Fibroblast of lung (primary cell): ENCODE data around the gene VPS35. TPM values are rescaled to one million over a fixed set of nuclear protein-coding genes. Genes with fewer than 3 reads are reported as not detected.
A peak's percentile ranks its signal among the peaks of the same experiment; 100 is the strongest.

Experiments
- DNase-seq, 2 donors: peaks; one replicate each; pipeline versions ENCODE4 v3.0.0 to v3.0.0-alpha.2; 2010; ENCODE audit warnings: low read depth in 2 of 2
- H2AFZ ChIP-seq: 2 replicates; pipeline ENCODE4 v1.5.1; 2012; ENCODE audit warnings: low read length, control low read depth, inconsistent platforms
- H3K27ac ChIP-seq: 2 replicates; pipeline ENCODE4 v1.5.1; 2011; ENCODE audit warnings: low read length, control low read depth; ENCODE audit not compliant: insufficient read depth
- H3K27me3 ChIP-seq: 2 replicates; pipeline ENCODE4 v1.5.1; 2011; ENCODE audit warnings: mild to moderate bottlenecking, low read length; ENCODE audit not compliant: control insufficient read depth, insufficient read depth
- H3K36me3 ChIP-seq: 2 replicates; pipeline ENCODE4 v1.5.1; 2011; ENCODE audit warnings: low read length; ENCODE audit not compliant: control insufficient read depth, insufficient read depth
- H3K4me1 ChIP-seq: 2 replicates; pipeline ENCODE4 v1.5.1; 2011; ENCODE audit warnings: low read length; ENCODE audit not compliant: control insufficient read depth, insufficient read depth; ENCODE audit errors: extremely low read depth
- H3K4me2 ChIP-seq: 2 replicates; pipeline ENCODE4 v1.5.1; 2011; ENCODE audit warnings: low read length, control low read depth; ENCODE audit not compliant: insufficient read depth; ENCODE audit errors: extremely low read depth
- H3K4me3 ChIP-seq, 4 experiments: fragments of 200-600 bp in 1 of 4; sonication (generic) in 1 of 4; replicated peaks in 1 of 4; 2 replicates each; pipeline ENCODE4 v1.5.1; 2011 to 2016; ENCODE audit warnings: low read length in 4 of 4, low read depth in 3 of 4, mild to moderate bottlenecking in 3 of 4, control low read depth in 2 of 4, inconsistent platforms in 1 of 4, mixed read lengths in 1 of 4; ENCODE audit not compliant: insufficient read depth in 1 of 4; ENCODE audit errors: control extremely low read depth in 1 of 4
- H3K79me2 ChIP-seq: 2 replicates; pipeline ENCODE4 v1.5.1; 2012; ENCODE audit warnings: mild to moderate bottlenecking, low read length, inconsistent platforms; ENCODE audit not compliant: control insufficient read depth, insufficient read depth
- H3K9ac ChIP-seq: 2 replicates; pipeline ENCODE4 v1.5.1; 2011; ENCODE audit warnings: mild to moderate bottlenecking, low read length, control low read depth; ENCODE audit not compliant: insufficient read depth
- H3K9me3 ChIP-seq: 2 replicates; pipeline ENCODE4 v1.5.1; 2012; ENCODE audit warnings: low read depth, low read length; ENCODE audit not compliant: control insufficient read depth, insufficient read depth
- H4K20me1 ChIP-seq: 2 replicates; pipeline ENCODE4 v1.5.1; 2011; ENCODE audit warnings: low read length; ENCODE audit not compliant: control insufficient read depth, insufficient read depth; ENCODE audit errors: extremely low read depth
- CTCF ChIP-seq, 2 donors: IDR thresholded peaks in 1 of 2; conservative IDR thresholded peaks in 1 of 2; 1 replicate in 1 of 2; 2 replicates in 1 of 2; pipeline ENCODE4 v1.5.1; 2011 to 2012; ENCODE audit warnings: low read length in 2 of 2, control low read depth in 1 of 2, inconsistent platforms in 1 of 2, low read depth in 1 of 2, mild to moderate bottlenecking in 1 of 2
- EZH2 ChIP-seq: IDR thresholded peaks from 2 replicates; pipeline ENCODE4 v1.5.1; 2012; ENCODE audit warnings: low read length, control low read depth, mild to moderate bottlenecking; ENCODE audit errors: missing control alignments
- polyA plus RNA-seq, 2 donors: library from polyadenylated mRNA; depleted of rRNA in 1 of 2; stranded (reverse) in 1 of 2; unstranded in 1 of 2; fragments of >200 nt; gene quantifications; 2 replicates each; pipeline ENCODE4 v1.2.1, GENCODE V29; 2011 to 2012; ENCODE audit warnings: missing spikeins in 1 of 2
- total RNA-seq: library from RNA; depleted of rRNA; stranded (reverse); fragments of >200 nt; gene quantifications from 2 replicates; pipeline ENCODE4 v1.2.1, GENCODE V29; 2014

Gene VPS35
- total and polyA plus RNA-seq, 2 donors (not counting 1 experiment from before 2014, with no cell fraction given): 77.2 to 92.3 TPM

GRCh38 chr16:46691726-46692125 is 2.7 kb upstream of the VPS35 start:
- Histone ChIP-seq H3K9me3 (no peaks in the 10 kb centered on the region), H2AFZ (no peak overlapping the region), H3K27me3 (no peaks in the 10 kb centered on the region), H3K9ac (no peak overlapping the region), H3K4me2 (peak overlapping the region; percentile 98), H3K4me3 (peak overlapping the region in 1 of 4 experiments; percentile 91), H3K4me1 (no peaks in the 10 kb centered on the region), H3K27ac (no peak overlapping the region), H3K79me2 (peaks cover 39% of the 10 kb centered on the region), H4K20me1 (no peaks in the 10 kb centered on the region), H3K36me3 (peaks cover 1% of the 10 kb centered on the region)
- DNase-seq: peak; percentile 14 to 67
- no peak for TF ChIP-seq CTCF (conservative IDR thresholded peaks at IDR 0.05 in 1 of 2, IDR thresholded peaks at IDR 0.05 in 1 of 2; ENCODE audit: low read depth in 1 of 2, low read length in 2 of 2)
- TF ChIP-seq EZH2: no peak

GRCh38 chr16:46690281-46691178 is 1.6 kb upstream of the VPS35 start:
- Histone ChIP-seq H3K4me2 (peak overlapping the region; percentile 98), H2AFZ (peak overlapping the region; percentile 84), H3K79me2 (peaks cover 51% of the 10 kb centered on the region), H3K4me3 (peak overlapping the region; percentile 77 to 97 (median 94)), H3K9me3 (no peaks in the 10 kb centered on the region), H3K4me1 (no peaks in the 10 kb centered on the region), H4K20me1 (peaks cover 1% of the 10 kb centered on the region), H3K27ac (peak overlapping the region; percentile 99), H3K36me3 (no peaks in the 10 kb centered on the region), H3K9ac (peak overlapping the region; percentile 98), H3K27me3 (no peaks in the 10 kb centered on the region)
- peak; percentile 39 to 52 for DNase-seq
- TF ChIP-seq CTCF (conservative IDR thresholded peaks at IDR 0.05 in 1 of 2, IDR thresholded peaks at IDR 0.05 in 1 of 2; ENCODE audit: low read depth in 1 of 2, low read length in 2 of 2) (no peak), EZH2 (no peak)

GRCh38 chr16:46689365-46690280 is 645 bp upstream of the VPS35 start, which contains the start of gene ORC6:
TSS of gene ORC6 (plus strand) at chr16:46689659. CDS start at chr16:46689706, 47 bp downstream.
- Histone ChIP-seq H3K4me1 (no peaks in the 10 kb centered on the region), H2AFZ (peak within 1 kb of the TSS; percentile 100), H3K9me3 (no peaks in the 10 kb centered on the region), H3K79me2 (peaks cover 60% of the 10 kb centered on the region), H4K20me1 (peaks cover 1% of the 10 kb centered on the region), H3K9ac (peak within 1 kb of the TSS; percentile 98), H3K4me2 (peak within 1 kb of the TSS; percentile 98), H3K36me3 (no peaks in the 10 kb centered on the region), H3K4me3 (peak within 1 kb of the TSS; percentile 77 to 98 (median 94)), H3K27me3 (no peaks in the 10 kb centered on the region), H3K27ac (peak within 1 kb of the TSS; percentile 99)
- TF ChIP-seq EZH2 (no peak), CTCF (conservative IDR thresholded peaks at IDR 0.05 in 1 of 2, IDR thresholded peaks at IDR 0.05 in 1 of 2; ENCODE audit: low read depth in 1 of 2, low read length in 2 of 2) (peak; percentile 55)
- peak; percentile 93 to 97 for DNase-seq
